Mesenteric fat pad (tissue), 1 donor: ENCODE results near the gene YY1. TPM values are rescaled to one million over a fixed set of nuclear protein-coding genes. Genes with fewer than 3 reads are reported as not detected.
"Not testable (repeated sequence)": the region's sequence is repeated elsewhere in the genome, so short reads cannot be mapped to it uniquely, and the experiment has no call there.

Source experiments
- DNase-seq: peaks from one replicate; pipeline ENCODE4 v3.0.0-alpha.2; 2020; ENCODE audit warnings: low spot score
- total RNA-seq: library from RNA; stranded (reverse); fragmentation: NEBNext Ultra II Directional; extraction: Animal tissue kit (Norgen Biotek cat#: 25700); gene quantifications from one replicate; pipeline ENCODE4 v1.2.1, GENCODE V29; 2021
- donor health status: DM: yes; HTN: yes; CAD: no.

YY1 gene
- total RNA-seq, 1 donor from 2014 or later = 61.3 TPM

GRCh38 chr14:100283984-100284881 is 45.3 kb downstream of the YY1 start:
- peak; percentile 77 for DNase-seq

- DNase-seq = peak; percentile 94
Observed at GRCh38 chr14:100285021-100285912, 46.3 kb downstream of the YY1 start.

DNA sequence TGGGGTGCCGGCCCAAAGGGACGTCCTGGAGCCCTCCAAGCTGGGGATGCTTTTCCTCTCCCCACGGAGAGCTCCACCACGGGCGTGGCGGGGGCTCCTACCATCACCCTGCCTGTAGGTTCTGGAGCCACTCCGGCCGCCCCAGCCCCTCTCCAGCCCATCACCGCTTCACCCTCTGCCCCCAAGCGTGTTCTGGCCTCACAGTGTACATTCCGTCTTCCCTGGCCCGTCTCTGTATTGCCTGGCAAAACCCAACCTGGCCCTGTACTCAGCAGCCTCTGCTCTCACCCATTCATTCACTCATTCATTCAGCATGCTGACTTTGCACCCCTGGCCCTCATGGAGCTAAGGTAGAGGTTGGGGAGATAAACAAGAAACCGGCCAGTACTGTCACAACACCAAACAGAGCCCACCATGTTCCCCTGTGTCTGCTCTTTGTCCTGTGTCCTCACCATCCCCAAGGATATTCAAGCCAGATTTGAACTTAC is 47.0 kb downstream of the YY1 start:
- peak; percentile 74 for DNase-seq

DNA sequence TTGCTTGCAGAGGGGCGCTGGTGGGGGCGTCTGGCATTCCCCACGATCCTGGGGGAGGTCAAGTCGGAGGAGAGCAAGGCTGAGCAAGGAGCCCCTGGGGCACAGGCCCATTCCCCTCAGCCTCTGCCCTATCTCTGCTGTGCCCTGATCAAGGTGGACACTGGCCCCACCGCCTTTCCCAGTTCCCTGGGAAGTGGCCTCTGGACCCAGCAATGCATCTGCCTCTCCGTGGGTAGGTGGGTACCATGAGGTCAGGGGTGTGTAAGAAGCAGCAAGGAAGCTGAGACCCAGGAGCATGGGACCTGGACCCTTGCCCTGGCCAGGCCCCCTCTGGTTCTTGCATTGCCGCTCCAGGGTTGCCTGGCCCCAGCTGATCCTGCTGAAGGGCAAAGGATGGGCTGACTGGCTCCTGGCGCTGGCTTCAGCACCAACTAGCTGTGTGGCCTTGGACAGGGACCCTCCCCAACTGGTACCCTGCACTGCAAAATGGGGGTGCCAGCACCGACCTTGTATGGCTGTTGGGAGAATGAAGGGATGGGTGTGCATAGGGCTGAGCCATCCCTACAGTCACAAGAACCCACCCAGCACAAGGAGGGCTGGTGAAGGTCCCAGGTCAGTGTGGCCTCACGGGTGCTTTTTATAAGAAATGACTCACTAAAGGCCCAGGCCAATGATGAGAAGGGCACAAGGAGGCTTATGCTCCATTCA is 47.7 kb downstream of the YY1 start:
- DNase-seq = peak; percentile 79

- DNase-seq = peak; percentile 84
Observed at GRCh38 chr14:100287202-100287997, 48.5 kb downstream of the YY1 start.

GRCh38 chr14:100287998-100288295 is 49.0 kb downstream of the YY1 start:
- not testable (repeated sequence) for DNase-seq

- peak; percentile 67 for DNase-seq
Observed at GRCh38 chr14:100288382-100289185, 49.6 kb downstream of the YY1 start.

GRCh38 chr14:100289916-100290606 is 51.1 kb downstream of the YY1 start:
- DNase-seq = peak; percentile 75

GRCh38 chr14:100290607-100291304 is 51.8 kb downstream of the YY1 start:
- DNase-seq = peak; percentile 47

GRCh38 chr14:100291305-100292075 is 52.5 kb downstream of the YY1 start:
- peak; percentile 62 for DNase-seq

DNA sequence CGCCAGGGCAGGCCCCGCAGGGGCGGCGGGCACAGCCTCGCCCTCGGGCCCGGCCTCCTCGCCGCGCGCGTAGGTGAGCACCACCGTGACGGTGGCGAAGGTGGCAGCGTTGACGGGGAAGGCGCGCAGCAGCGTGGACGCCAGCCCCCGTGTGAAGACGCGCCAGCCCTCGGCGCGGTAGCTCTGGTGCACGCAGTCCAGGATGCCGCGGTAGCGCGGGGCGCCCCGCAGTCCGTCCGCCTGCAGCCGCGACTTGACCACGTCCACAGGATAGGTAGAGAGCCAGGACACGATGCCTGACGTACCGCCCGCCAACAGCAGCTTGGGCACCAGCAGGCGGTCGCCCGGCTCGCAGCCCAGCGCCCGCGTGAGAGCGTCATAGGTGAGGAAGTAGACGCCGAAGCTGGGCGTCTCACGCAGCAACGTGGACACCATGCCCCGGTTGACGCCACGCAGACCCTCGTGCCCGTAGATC is 53.4 kb downstream of the YY1 start:
- peak; percentile 80 for DNase-seq

- peak; percentile 60 for DNase-seq
Observed at GRCh38 chr14:100292776-100293461, 54.0 kb downstream of the YY1 start.

- peak; percentile 49 for DNase-seq
Observed at GRCh38 chr14:100293497-100294212, 54.7 kb downstream of the YY1 start.

DNA sequence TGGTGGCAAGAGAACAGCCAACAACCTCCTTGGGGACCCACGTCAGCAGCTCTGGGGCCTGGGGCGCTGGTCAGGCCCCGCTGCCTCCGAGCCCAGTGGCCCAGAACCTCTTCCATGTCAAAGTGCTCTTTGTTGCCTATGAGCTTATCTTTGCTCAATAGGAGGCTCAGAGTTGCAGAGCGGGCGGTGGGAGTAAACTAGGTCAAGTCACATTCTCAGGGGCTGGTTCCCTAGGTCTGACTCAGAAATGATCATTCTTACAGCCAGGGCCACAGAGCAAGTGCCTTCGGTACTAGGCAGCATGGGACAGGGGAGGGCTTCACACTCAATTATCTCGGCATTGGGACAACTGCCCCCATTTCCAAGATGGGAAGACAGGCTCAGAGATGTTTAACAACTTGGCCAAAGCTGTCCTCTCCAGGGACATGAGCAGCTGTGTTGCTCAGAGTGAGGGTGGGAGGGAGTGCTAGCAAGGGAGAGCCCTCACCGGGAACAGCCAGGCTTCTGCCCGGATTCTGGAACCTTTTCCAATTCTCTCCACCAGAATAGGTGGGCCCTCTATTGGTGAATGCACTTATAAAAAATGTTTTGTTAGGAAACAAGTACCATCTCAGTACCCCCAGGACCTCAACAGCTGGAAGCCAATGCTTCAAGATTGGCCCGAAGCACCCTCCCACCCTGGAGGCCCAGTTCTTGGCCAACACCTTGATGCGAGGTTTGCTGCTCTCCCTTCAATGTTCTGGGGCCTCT is 55.4 kb downstream of the YY1 start:
- DNase-seq = peak; percentile 75

- peak; percentile 80 for DNase-seq
Observed at GRCh38 chr14:100294963-100295330, 56.0 kb downstream of the YY1 start.
